IPS-18a (cell line): Measurements from ENCODE around the gene SSBP1.
A peak's percentile ranks its signal among the peaks of the same experiment; 100 is the strongest.

ENCODE experiments used
- H3K27ac ChIP-seq: one replicate; pipeline ENCODE4 v1.5.1; 2013; ENCODE audit warnings: low read length
- H3K27me3 ChIP-seq: one replicate; pipeline ENCODE4 v1.6.1; 2013; ENCODE audit warnings: mild to moderate bottlenecking, low read length; ENCODE audit not compliant: control insufficient read depth, insufficient read depth
- H3K36me3 ChIP-seq: one replicate; pipeline ENCODE4 v1.6.1; 2013; ENCODE audit warnings: low read depth, low read length; ENCODE audit not compliant: control insufficient read depth
- H3K4me1 ChIP-seq: one replicate; pipeline ENCODE4 v1.6.1; 2013; ENCODE audit warnings: low read depth, low read length; ENCODE audit not compliant: control insufficient read depth
- H3K4me3 ChIP-seq: one replicate; pipeline ENCODE4 v1.5.1; 2013; ENCODE audit warnings: low read length
- H3K9ac ChIP-seq: one replicate; pipeline ENCODE4 v1.6.1; 2013; ENCODE audit warnings: mild to moderate bottlenecking, low read length, moderate library complexity
- H3K9me3 ChIP-seq: one replicate; pipeline ENCODE4 v1.6.1; 2013; ENCODE audit warnings: low read depth, low read length; ENCODE audit not compliant: control insufficient read depth

SSBP1 gene

GRCh38 chr7:141700296-141700847, 37.8 kb upstream of the SSBP1 start:
- Histone ChIP-seq H3K4me3 (peak overlapping the region; percentile 87), H3K27ac (no peak overlapping the region), H3K9me3 (no peaks in the 10 kb centered on the region), H3K36me3 (no peaks in the 10 kb centered on the region), H3K9ac (no peak overlapping the region), H3K27me3 (peaks cover 28% of the 10 kb centered on the region), H3K4me1 (peaks cover 30% of the 10 kb centered on the region)

- Histone ChIP-seq H3K27ac (no peak overlapping the region), H3K36me3 (no peaks in the 10 kb centered on the region), H3K27me3 (peaks cover 28% of the 10 kb centered on the region), H3K9ac (peak overlapping the region; percentile 45), H3K9me3 (no peaks in the 10 kb centered on the region), H3K4me3 (peak overlapping the region; percentile 87), H3K4me1 (peaks cover 30% of the 10 kb centered on the region)
Measured at GRCh38 chr7:141700848-141701371, 37.2 kb upstream of the SSBP1 start.

GRCh38 chr7:141701489-141702046, 36.6 kb upstream of the SSBP1 start:
- H3K36me3 ChIP-seq = no peaks in the 10 kb centered on the region
- H3K27me3 ChIP-seq = peaks cover 28% of the 10 kb centered on the region
- H3K4me1 ChIP-seq = peaks cover 30% of the 10 kb centered on the region
- peak overlapping the region; percentile 59 for H3K4me3 ChIP-seq
- no peaks in the 10 kb centered on the region for H3K9me3 ChIP-seq
- no peak overlapping the region for H3K27ac ChIP-seq
- H3K9ac ChIP-seq = no peak overlapping the region

GRCh38 chr7:141702047-141702567, 36.1 kb upstream of the SSBP1 start, which contains the start of gene DENND11:
Gene DENND11, minus strand, starts transcription at chr7:141702166. Its CDS starts 13 bp downstream, at chr7:141702153.
- Histone ChIP-seq H3K36me3 (no peaks in the 10 kb centered on the region), H3K4me3 (peak within 1 kb of the TSS; percentile 87), H3K9ac (peak within 1 kb of the TSS; percentile 45), H3K27me3 (peaks cover 28% of the 10 kb centered on the region), H3K9me3 (no peaks in the 10 kb centered on the region), H3K4me1 (peaks cover 27% of the 10 kb centered on the region), H3K27ac (no peak within 1 kb of the TSS)

GRCh38 chr7:141702892-141703291, 35.3 kb upstream of the SSBP1 start:
- no peak overlapping the region for H3K9ac ChIP-seq
- no peak overlapping the region for H3K27ac ChIP-seq
- H3K9me3 ChIP-seq = no peaks in the 10 kb centered on the region
- H3K4me1 ChIP-seq = peaks cover 19% of the 10 kb centered on the region
- H3K4me3 ChIP-seq = no peak overlapping the region
- no peaks in the 10 kb centered on the region for H3K36me3 ChIP-seq
- peaks cover 28% of the 10 kb centered on the region for H3K27me3 ChIP-seq

- Histone ChIP-seq H3K9ac (no peak overlapping the region), H3K27me3 (peaks cover 28% of the 10 kb centered on the region), H3K9me3 (no peaks in the 10 kb centered on the region), H3K27ac (no peak overlapping the region), H3K4me3 (no peak overlapping the region), H3K4me1 (peaks cover 15% of the 10 kb centered on the region), H3K36me3 (no peaks in the 10 kb centered on the region)
Measured at GRCh38 chr7:141704112-141704511, 34.0 kb upstream of the SSBP1 start.

- peaks cover 14% of the 10 kb centered on the region for H3K4me1 ChIP-seq
- H3K27ac ChIP-seq = no peak overlapping the region
- peaks cover 28% of the 10 kb centered on the region for H3K27me3 ChIP-seq
- no peaks in the 10 kb centered on the region for H3K9me3 ChIP-seq
- H3K9ac ChIP-seq = no peak overlapping the region
- no peaks in the 10 kb centered on the region for H3K36me3 ChIP-seq
- no peak overlapping the region for H3K4me3 ChIP-seq
Measured at GRCh38 chr7:141704741-141705140, 33.4 kb upstream of the SSBP1 start.

- no peaks in the 10 kb centered on the region for H3K36me3 ChIP-seq
- peaks cover 16% of the 10 kb centered on the region for H3K27me3 ChIP-seq
- no peak overlapping the region for H3K27ac ChIP-seq
- peaks cover 9% of the 10 kb centered on the region for H3K4me1 ChIP-seq
- no peak overlapping the region for H3K4me3 ChIP-seq
- H3K9me3 ChIP-seq = no peaks in the 10 kb centered on the region
- no peak overlapping the region for H3K9ac ChIP-seq
Measured at GRCh38 chr7:141706239-141707064, 31.7 kb upstream of the SSBP1 start.

GRCh38 chr7:141708351-141708750, 29.8 kb upstream of the SSBP1 start, which contains the start of gene WEE2:
Gene WEE2, plus strand, starts transcription at chr7:141708353. Its CDS starts 406 bp downstream, at chr7:141708759.
- Histone ChIP-seq H3K27ac (no peak within 1 kb of the TSS), H3K9ac (no peak within 1 kb of the TSS), H3K4me1 (peaks cover 7% of the 10 kb centered on the region), H3K36me3 (no peaks in the 10 kb centered on the region), H3K9me3 (no peaks in the 10 kb centered on the region), H3K4me3 (no peak within 1 kb of the TSS), H3K27me3 (peaks cover 5% of the 10 kb centered on the region)

GRCh38 chr7:141709318-141709717, 28.8 kb upstream of the SSBP1 start:
- Histone ChIP-seq H3K36me3 (no peaks in the 10 kb centered on the region), H3K9me3 (no peaks in the 10 kb centered on the region)

GRCh38 chr7:141709749-141710148, 28.4 kb upstream of the SSBP1 start:
- Histone ChIP-seq H3K9me3 (no peaks in the 10 kb centered on the region), H3K9ac (no peak overlapping the region), H3K27me3 (no peaks in the 10 kb centered on the region), H3K36me3 (no peaks in the 10 kb centered on the region), H3K27ac (no peak overlapping the region), H3K4me3 (no peak overlapping the region), H3K4me1 (peaks cover 7% of the 10 kb centered on the region)

More at GRCh38 chr7:141709318-141709717, 28.8 kb upstream of the SSBP1 start:
- H3K27me3 ChIP-seq = no peaks in the 10 kb centered on the region
- no peak overlapping the region for H3K27ac ChIP-seq
- no peak overlapping the region for H3K4me3 ChIP-seq
- H3K4me1 ChIP-seq = peaks cover 7% of the 10 kb centered on the region
- no peak overlapping the region for H3K9ac ChIP-seq
